Epithelial cell of proximal tubule (primary cell): Measurements from ENCODE around the gene HIP1R. TPM values are rescaled to one million over a fixed set of nuclear protein-coding genes. Genes with fewer than 3 reads are reported as not detected.
A peak's percentile ranks its signal among the peaks of the same experiment; 100 is the strongest.

ENCODE experiments used
- DNase-seq: peaks from one replicate; pipeline ENCODE4 v3.0.0-alpha.2; 2011; ENCODE audit warnings: low read depth
- H3K4me3 ChIP-seq: 2 replicates; pipeline ENCODE4 v1.5.1; 2011; ENCODE audit warnings: low read depth, mild to moderate bottlenecking, low read length
- total RNA-seq: library from RNA; depleted of rRNA; stranded (reverse); fragments of >200 nt; gene quantifications from 2 replicates; pipeline ENCODE4 v1.2.3, GENCODE V29; 2015
- TF ChIP-seq, protein P1 (sequence below): conservative IDR thresholded peaks from 2 replicates; pipeline ENCODE4 v1.5.1; 2012; ENCODE audit warnings: low read depth, mild to moderate bottlenecking, low read length

The HIP1R gene
- total RNA-seq, 1 donor from 2014 or later = 91.0 TPM

GRCh38 chr12:122830517-122831214 is 4.6 kb upstream of the HIP1R start:
- no peak overlapping the region for H3K4me3 ChIP-seq
- DNase-seq = no peak
- TF ChIP-seq, protein P1, sequence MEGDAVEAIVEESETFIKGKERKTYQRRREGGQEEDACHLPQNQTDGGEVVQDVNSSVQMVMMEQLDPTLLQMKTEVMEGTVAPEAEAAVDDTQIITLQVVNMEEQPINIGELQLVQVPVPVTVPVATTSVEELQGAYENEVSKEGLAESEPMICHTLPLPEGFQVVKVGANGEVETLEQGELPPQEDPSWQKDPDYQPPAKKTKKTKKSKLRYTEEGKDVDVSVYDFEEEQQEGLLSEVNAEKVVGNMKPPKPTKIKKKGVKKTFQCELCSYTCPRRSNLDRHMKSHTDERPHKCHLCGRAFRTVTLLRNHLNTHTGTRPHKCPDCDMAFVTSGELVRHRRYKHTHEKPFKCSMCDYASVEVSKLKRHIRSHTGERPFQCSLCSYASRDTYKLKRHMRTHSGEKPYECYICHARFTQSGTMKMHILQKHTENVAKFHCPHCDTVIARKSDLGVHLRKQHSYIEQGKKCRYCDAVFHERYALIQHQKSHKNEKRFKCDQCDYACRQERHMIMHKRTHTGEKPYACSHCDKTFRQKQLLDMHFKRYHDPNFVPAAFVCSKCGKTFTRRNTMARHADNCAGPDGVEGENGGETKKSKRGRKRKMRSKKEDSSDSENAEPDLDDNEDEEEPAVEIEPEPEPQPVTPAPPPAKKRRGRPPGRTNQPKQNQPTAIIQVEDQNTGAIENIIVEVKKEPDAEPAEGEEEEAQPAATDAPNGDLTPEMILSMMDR = no peak

DNA sequence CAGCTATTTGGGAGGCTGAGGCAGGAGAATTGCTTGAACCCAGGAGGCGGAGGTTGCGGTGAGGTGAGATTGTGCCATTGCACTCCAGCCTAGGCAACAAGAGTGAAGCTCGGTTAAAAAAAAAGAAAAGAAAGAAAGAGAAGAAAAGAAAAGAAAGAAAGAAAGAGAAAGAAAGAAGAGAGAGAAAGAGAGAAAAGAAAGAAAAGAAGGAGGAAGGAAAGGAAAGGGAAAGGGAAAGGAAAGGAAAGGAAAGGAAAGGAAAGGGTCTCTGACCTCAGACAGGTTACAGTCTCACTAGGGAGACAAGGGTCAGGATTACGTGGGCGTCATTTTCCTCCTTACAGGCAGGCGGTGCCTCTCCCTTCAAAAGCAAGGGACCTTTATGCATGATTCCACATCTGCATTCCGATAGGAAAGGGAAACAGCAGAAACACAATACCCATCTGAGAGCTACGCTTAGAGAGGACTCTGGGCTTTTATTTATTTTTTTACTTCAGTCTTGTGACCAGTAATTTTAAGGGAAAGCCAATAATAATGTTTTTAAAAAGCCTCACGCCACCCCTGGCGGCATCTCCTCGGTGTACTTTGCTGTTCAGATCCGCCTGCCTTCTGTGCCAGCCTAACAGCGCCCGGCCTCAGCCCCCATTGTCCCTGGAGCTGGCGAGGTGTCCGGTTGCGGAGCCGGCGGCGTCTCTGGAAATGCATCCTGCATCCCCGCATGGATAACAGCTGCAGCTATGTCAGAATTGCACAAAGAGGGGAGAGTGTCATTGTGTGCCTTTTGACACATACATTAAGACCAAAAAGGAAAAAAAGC is 945 bp upstream of the HIP1R start:
- H3K4me3 ChIP-seq = peak overlapping the region; percentile 54
- DNase-seq = no peak
- TF ChIP-seq, protein P1 = peak; percentile 27

DNA sequence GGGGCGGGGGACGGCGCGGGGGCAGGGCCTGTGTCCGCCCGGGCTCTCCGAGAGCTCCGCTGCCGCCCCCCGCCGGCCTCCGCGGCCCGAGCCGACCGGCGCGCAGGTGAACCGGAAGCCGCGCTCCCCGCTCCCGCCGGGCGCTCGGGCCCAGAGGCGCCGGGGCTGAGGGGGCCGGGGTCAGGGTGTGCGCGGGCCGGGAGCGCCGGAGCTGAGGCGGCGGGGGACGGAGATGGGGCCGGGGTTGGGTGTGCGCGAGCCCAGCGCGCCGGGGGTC is 431 bp downstream of the HIP1R start:
- TF ChIP-seq, protein P1 = no peak
- H3K4me3 ChIP-seq = peak overlapping the region; percentile 54
- DNase-seq = no peak

GRCh38 chr12:122836027-122836921 is 1.0 kb downstream of the HIP1R start:
- TF ChIP-seq, protein P1 = no peak
- no peak for DNase-seq
- H3K4me3 ChIP-seq = peak overlapping the region; percentile 54

- TF ChIP-seq, protein P1 = no peak
- peak overlapping the region; percentile 54 for H3K4me3 ChIP-seq
- peak; percentile 68 for DNase-seq
Observed at GRCh38 chr12:122837306-122838265, 2.3 kb downstream of the HIP1R start.

DNA sequence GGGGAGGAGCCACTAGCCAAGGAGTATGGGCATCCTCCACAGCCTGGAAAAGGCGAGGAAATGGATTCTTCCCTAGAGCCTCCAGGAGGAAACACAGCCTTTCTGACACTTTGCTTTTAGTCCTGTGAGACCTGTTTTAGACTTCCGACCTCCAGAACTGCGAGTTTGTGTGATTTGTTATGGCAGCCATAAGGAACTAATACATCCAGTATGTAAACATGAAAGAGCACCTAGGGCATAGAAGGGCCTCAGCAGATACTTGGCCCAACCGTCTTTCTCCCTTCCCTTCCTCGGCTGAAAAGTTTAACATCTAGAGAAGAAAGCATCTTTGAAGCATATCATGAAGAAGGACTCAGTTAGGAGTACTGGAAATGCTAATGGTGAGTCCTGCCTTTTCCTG is 3.6 kb downstream of the HIP1R start:
- no peak overlapping the region for H3K4me3 ChIP-seq
- no peak for DNase-seq
- TF ChIP-seq, protein P1 = no peak
